AG09309 (cell line): ENCODE results near the gene BTG1.
A peak's percentile ranks its signal among the peaks of the same experiment; 100 is the strongest.

Experiments
- DNase-seq: peaks from one replicate; pipeline ENCODE4 v3.0.0-alpha.2; 2010; ENCODE audit warnings: low read depth
- H3K4me3 ChIP-seq: 2 replicates; pipeline ENCODE4 v1.5.1; 2011; ENCODE audit warnings: mild to moderate bottlenecking, low read depth, low read length, moderate library complexity; ENCODE audit not compliant: control insufficient read depth
- CTCF ChIP-seq: IDR thresholded peaks from 2 replicates; pipeline ENCODE4 v1.5.1; 2011; ENCODE audit warnings: mild to moderate bottlenecking, low read depth, low read length, inconsistent platforms; ENCODE audit not compliant: insufficient read depth, control insufficient read depth; ENCODE audit errors: missing control alignments

BTG1 gene

GRCh38 chr12:92140896-92141536, 4.6 kb downstream of the BTG1 start:
- H3K4me3 ChIP-seq, result peak overlapping the region; percentile 88
- TF ChIP-seq CTCF, result no peak
- no peak for DNase-seq

GRCh38 chr12:92140156-92140555, 5.5 kb downstream of the BTG1 start:
- no peak for TF ChIP-seq CTCF
- no peak overlapping the region; the same call in 1 of the 2 replicates for H3K4me3 ChIP-seq
- DNase-seq, result no peak

GRCh38 chr12:92139634-92140150, 6.0 kb downstream of the BTG1 start:
- no peak for TF ChIP-seq CTCF
- DNase-seq, result no peak
- H3K4me3 ChIP-seq, result peak overlapping the region; percentile 7; the same call in 1 of the 2 replicates

- no peak overlapping the region for H3K4me3 ChIP-seq
- TF ChIP-seq CTCF, result no peak
- DNase-seq, result no peak
These were observed 7.0 kb downstream of the BTG1 start for GRCh38 chr12:92138626-92139025.

- TF ChIP-seq CTCF, result no peak
- H3K4me3 ChIP-seq, result no peak overlapping the region
- DNase-seq, result no peak
These were observed 7.5 kb downstream of the BTG1 start for GRCh38 chr12:92138144-92138543.

GRCh38 chr12:92136965-92137721, 8.5 kb downstream of the BTG1 start:
- TF ChIP-seq CTCF, result no peak
- peak; percentile 62 for DNase-seq
- H3K4me3 ChIP-seq, result no peak overlapping the region
